Endothelial cell of umbilical vein (primary cell): ENCODE data around the gene LTBP1. TPM values are rescaled to one million over a fixed set of nuclear protein-coding genes. Genes with fewer than 3 reads are reported as not detected.

ENCODE experiments used
- BruUV-seq: library from RNA; stranded (reverse); fragments of 400-500 nt; replicated peaks from 2 replicates; lab custom pipeline; 2021; lab: Mats Ljungman, UMichigan
- CTCF ChIA-PET: fragments of 300-600, 350-600 bp; sonication (Branson Sonifier 250); formaldehyde crosslinking; loops from one replicate; lab custom pipeline; 2021; ENCODE audit warnings: antibody characterized with exemption, inconsistent platforms; lab: Charles Lee
- POLR2A ChIA-PET: fragments of 300-600, 350-600 bp; sonication (Branson Sonifier 250); formaldehyde crosslinking; loops from one replicate; lab custom pipeline; 2021; ENCODE audit warnings: antibody characterized with exemption, inconsistent platforms; lab: Charles Lee
- DNase-seq: peaks from one replicate; pipeline ENCODE4 v3.0.0-alpha.2; 2011; ENCODE audit warnings: low read depth, low spot score
- FAIRE-seq: peaks from 2 replicates; lab custom pipeline; 2011; peaks lifted over from hg19 to GRCh38; lab: Jason Lieb, UNC
- H2AFZ ChIP-seq: 2 replicates; pipeline ENCODE4 v1.6.0; 2012; ENCODE audit warnings: low read depth, low read length, control low read depth, inconsistent platforms
- H3K27ac ChIP-seq: 2 replicates; pipeline ENCODE4 v1.5.1; 2011; ENCODE audit warnings: low read depth, mild to moderate bottlenecking, control low read depth, low read length, moderate library complexity; ENCODE audit not compliant: insufficient read depth
- H3K27me3 ChIP-seq, 2 experiments: 2 replicates each; pipeline versions ENCODE4 v1.6.0 to v1.6.1; 2011; ENCODE audit warnings: low read length in 2 of 2, mixed read lengths in 1 of 2; ENCODE audit not compliant: control insufficient read depth in 2 of 2, insufficient read depth in 2 of 2
- H3K36me3 ChIP-seq, 2 experiments: 2 replicates in 1 of 2; 3 replicates in 1 of 2; pipeline ENCODE4 v1.5.1; 2011; ENCODE audit warnings: low read length in 2 of 2, mild to moderate bottlenecking in 1 of 2, moderate library complexity in 1 of 2; ENCODE audit not compliant: control insufficient read depth in 2 of 2, insufficient read depth in 2 of 2; ENCODE audit errors: extremely low read depth in 1 of 2
- H3K4me1 ChIP-seq: 3 replicates; pipeline ENCODE4 v1.5.1; 2011; ENCODE audit warnings: mild to moderate bottlenecking, low read length; ENCODE audit not compliant: control insufficient read depth, insufficient read depth; ENCODE audit errors: extremely low read depth
- H3K4me2 ChIP-seq: 2 replicates; pipeline ENCODE4 v1.6.1; 2011; ENCODE audit warnings: low read length, control low read depth, mixed read lengths; ENCODE audit not compliant: insufficient read depth
- H3K4me3 ChIP-seq, 3 experiments: fragments of 200-600 bp in 1 of 3; sonication (generic), shearing (Covaris generic) in 1 of 3; replicated peaks in 1 of 3; 2 replicates each; pipeline ENCODE4 v1.5.1; 2011 to 2016; ENCODE audit warnings: control low read depth in 3 of 3, low read length in 3 of 3, mild to moderate bottlenecking in 2 of 3, inconsistent platforms in 1 of 3, low read depth in 1 of 3, moderate library complexity in 1 of 3; ENCODE audit not compliant: insufficient read depth in 1 of 3
- H3K79me2 ChIP-seq: 2 replicates; pipeline ENCODE4 v1.6.0; 2012; ENCODE audit warnings: low read length, inconsistent platforms; ENCODE audit not compliant: control insufficient read depth, insufficient read depth
- H3K9ac ChIP-seq: replicated peaks from 2 replicates; pipeline ENCODE3; 2011; ENCODE audit warnings: low read length, control low read depth; ENCODE audit not compliant: insufficient read depth; ENCODE audit errors: extremely low read depth
- H3K9me1 ChIP-seq: replicated peaks from 3 replicates; pipeline ENCODE4 v1.6.0; 2011; ENCODE audit warnings: mild to moderate bottlenecking, low read length; ENCODE audit not compliant: control insufficient read depth, insufficient read depth; ENCODE audit errors: extremely low read depth
- H3K9me3 ChIP-seq: replicated peaks from 2 replicates; pipeline ENCODE4 v1.5.1; 2012; ENCODE audit warnings: low read length, inconsistent platforms; ENCODE audit not compliant: control insufficient read depth, insufficient read depth
- H4K20me1 ChIP-seq: replicated peaks from 2 replicates; pipeline ENCODE3; 2011; ENCODE audit warnings: mild to moderate bottlenecking, low read length; ENCODE audit not compliant: control insufficient read depth, insufficient read depth; ENCODE audit errors: extremely low read depth
- EZH2 ChIP-seq: IDR thresholded peaks from 2 replicates; pipeline ENCODE4 v1.6.1; 2012; ENCODE audit warnings: borderline replicate concordance, low read depth, mild to moderate bottlenecking, moderate library complexity, low read length, inconsistent platforms; ENCODE audit not compliant: severe bottlenecking
- FOS ChIP-seq: IDR thresholded peaks from 2 replicates; pipeline ENCODE4 v1.6.1; 2011; ENCODE audit warnings: mild to moderate bottlenecking, low read length, moderate library complexity, borderline replicate concordance; ENCODE audit not compliant: insufficient read depth
- MYC ChIP-seq: IDR thresholded peaks from one replicate; pipeline ENCODE4 v1.6.1; 2011; ENCODE audit warnings: mild to moderate bottlenecking, low read depth, low read length
- POLR2A ChIP-seq: IDR thresholded peaks from 2 replicates; pipeline ENCODE4 v1.6.1; 2012; ENCODE audit warnings: low read depth, mild to moderate bottlenecking, control low read depth, low read length
- POLR2AphosphoS5 ChIP-seq: IDR thresholded peaks from 2 replicates; pipeline ENCODE4 v1.6.1; 2012; ENCODE audit warnings: low read depth, mild to moderate bottlenecking, control low read depth, low read length, moderate library complexity; ENCODE audit not compliant: insufficient read depth
- dilution Hi-C: fragments of 300-500 bp; cut with MboI; formaldehyde crosslinking; loops from one replicate; pipeline ENCODE4 v1.15.0; 2019; ENCODE audit warnings: low sequenced_read_pairs; ENCODE audit not compliant: extremely low pct_ligation_motif_present
- intact Hi-C: fragments of 100-400 bp; cut with micrococcal nuclease; formaldehyde crosslinking; loops from one replicate; pipeline ENCODE4 v1.10.0; 2022
- polyA plus RNA-seq, 4 experiments: library from polyadenylated mRNA; depleted of rRNA in 3 of 4; stranded (reverse) in 3 of 4; unstranded in 1 of 4; fragments of >200 nt; gene quantifications; 2 replicates each; pipeline versions ENCODE4 v1.2.1 to v1.2.3, GENCODE V29; 2011 to 2012; ENCODE audit warnings: missing spikeins in 1 of 4
- total RNA-seq: library from RNA; stranded (reverse); gene quantifications from 2 replicates; pipeline ENCODE4 v1.2.3, GENCODE V29; 2021
- TF ChIP-seq, protein P1 (sequence below): IDR thresholded peaks from 2 replicates; pipeline ENCODE4 v1.6.1; 2011; ENCODE audit not compliant: insufficient read depth, insufficient read length
- TF ChIP-seq, protein P2 (sequence below), 2 donors: IDR thresholded peaks; 1 replicate in 1 of 2; 2 replicates in 1 of 2; pipeline ENCODE4 v1.5.1; 2011; ENCODE audit warnings: low read length in 2 of 2, mild to moderate bottlenecking in 2 of 2, moderate library complexity in 2 of 2, control low read depth in 1 of 2, inconsistent platforms in 1 of 2, low read depth in 1 of 2; ENCODE audit not compliant: insufficient read depth in 1 of 2; ENCODE audit errors: extremely low read depth in 1 of 2

LTBP1 gene
- total and polyA plus RNA-seq, 2 donors (not counting 3 experiments of a cell fraction or from before 2014, with no cell fraction given) = 57.4 to 68.2 TPM

DNA sequence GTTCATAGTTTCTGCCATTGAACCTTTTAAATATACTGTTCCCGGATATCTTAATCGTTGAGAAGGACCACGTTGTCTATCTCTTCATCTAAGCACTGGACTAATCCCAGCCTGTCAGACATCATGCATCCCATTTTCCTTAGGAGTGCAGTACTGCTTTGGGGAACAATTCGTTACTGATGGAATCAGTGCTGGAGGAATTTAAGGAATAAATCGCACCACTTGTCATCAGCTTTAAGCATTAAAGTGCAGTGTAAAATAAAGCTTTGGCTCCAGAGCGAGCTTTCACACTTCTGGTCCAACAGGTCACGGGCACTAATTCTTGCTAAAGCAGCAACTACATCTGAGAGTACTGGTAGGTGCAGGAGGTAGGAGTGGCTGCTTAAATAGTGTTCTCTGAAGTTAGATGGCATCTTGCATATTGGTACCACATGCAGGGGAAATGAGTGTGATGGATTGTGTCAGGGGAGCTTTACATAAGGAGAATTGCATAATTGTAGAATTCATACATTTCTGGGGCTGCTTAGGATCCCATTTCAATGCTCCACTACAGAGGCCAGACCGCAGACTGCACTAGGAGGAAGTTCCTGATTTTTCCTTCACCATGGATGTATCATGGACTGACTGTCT, 424.0 kb downstream of the LTBP1 start:
- ChIA-PET CTCF (interaction anchor here (1.0 to 2.4 kb wide), 4 partner anchors 9 to 79 kb away, joined by 3 to 16 read pairs (median 7); no protein-coding TSS in a partner anchor), POLR2A (no interaction called here)
- no peaks in the 10 kb centered on the region for H3K27me3 ChIP-seq
- peaks cover 6% of the 10 kb centered on the region for H3K4me1 ChIP-seq
- no peak overlapping the region for H3K27ac ChIP-seq
- BruUV-seq = no TSS peak
- no peak overlapping the region for H3K9ac ChIP-seq
- no peaks in the 10 kb centered on the region for H3K9me3 ChIP-seq
- FAIRE-seq (no peak), DNase-seq (no peak)
- no peak overlapping the region for H3K4me2 ChIP-seq
- TF ChIP-seq, protein P1, sequence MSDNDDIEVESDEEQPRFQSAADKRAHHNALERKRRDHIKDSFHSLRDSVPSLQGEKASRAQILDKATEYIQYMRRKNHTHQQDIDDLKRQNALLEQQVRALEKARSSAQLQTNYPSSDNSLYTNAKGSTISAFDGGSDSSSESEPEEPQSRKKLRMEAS = no peak
- TF ChIP-seq POLR2A = no peak
- TF ChIP-seq, protein P2, sequence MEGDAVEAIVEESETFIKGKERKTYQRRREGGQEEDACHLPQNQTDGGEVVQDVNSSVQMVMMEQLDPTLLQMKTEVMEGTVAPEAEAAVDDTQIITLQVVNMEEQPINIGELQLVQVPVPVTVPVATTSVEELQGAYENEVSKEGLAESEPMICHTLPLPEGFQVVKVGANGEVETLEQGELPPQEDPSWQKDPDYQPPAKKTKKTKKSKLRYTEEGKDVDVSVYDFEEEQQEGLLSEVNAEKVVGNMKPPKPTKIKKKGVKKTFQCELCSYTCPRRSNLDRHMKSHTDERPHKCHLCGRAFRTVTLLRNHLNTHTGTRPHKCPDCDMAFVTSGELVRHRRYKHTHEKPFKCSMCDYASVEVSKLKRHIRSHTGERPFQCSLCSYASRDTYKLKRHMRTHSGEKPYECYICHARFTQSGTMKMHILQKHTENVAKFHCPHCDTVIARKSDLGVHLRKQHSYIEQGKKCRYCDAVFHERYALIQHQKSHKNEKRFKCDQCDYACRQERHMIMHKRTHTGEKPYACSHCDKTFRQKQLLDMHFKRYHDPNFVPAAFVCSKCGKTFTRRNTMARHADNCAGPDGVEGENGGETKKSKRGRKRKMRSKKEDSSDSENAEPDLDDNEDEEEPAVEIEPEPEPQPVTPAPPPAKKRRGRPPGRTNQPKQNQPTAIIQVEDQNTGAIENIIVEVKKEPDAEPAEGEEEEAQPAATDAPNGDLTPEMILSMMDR (IDR thresholded peaks at IDR 0.05; ENCODE audit: extremely low read depth in 1 of 2, insufficient read depth in 1 of 2, low read depth in 1 of 2, low read length in 2 of 2) = no peak
- TF ChIP-seq EZH2 = no peak
- no peak for TF ChIP-seq POLR2AphosphoS5
- TF ChIP-seq FOS = no peak
- no peak for TF ChIP-seq MYC
- no peaks in the 10 kb centered on the region for H4K20me1 ChIP-seq
- dilution Hi-C loops = no loop called here
- no peaks in the 10 kb centered on the region for H3K36me3 ChIP-seq
- no peaks in the 10 kb centered on the region for H3K79me2 ChIP-seq
- no peak overlapping the region for H2AFZ ChIP-seq
- no peak overlapping the region for H3K4me3 ChIP-seq
- no peaks in the 10 kb centered on the region for H3K9me1 ChIP-seq
- intact Hi-C loops = loop anchor here (5.0 to 10.0 kb wide), 4 partner anchors 283 to 818 kb away; no protein-coding TSS in a partner anchor
